Measurements from ENCODE around the gene CPXM1.
"Not testable (repeated sequence)": the region's sequence is repeated elsewhere in the genome, so short reads cannot be mapped to it uniquely, and the experiment has no call there.

CPXM1 gene

GRCh38 chr20:2836035-2836434, 35.6 kb upstream of the CPXM1 start:
- no peak overlapping the region; the same call in 1 of the 2 replicates for H3K27ac ChIP-seq
- no peak for DNase-seq (ENCODE audit: low spot score)
- TF ChIP-seq CTCF (conservative IDR thresholded peaks at IDR 0.05; ENCODE audit: low read depth): no peak
- CTCF ChIA-PET: no interaction called here
- POLR2A ChIA-PET (ENCODE audit: low non-redundant PET): no interaction called here

DNA sequence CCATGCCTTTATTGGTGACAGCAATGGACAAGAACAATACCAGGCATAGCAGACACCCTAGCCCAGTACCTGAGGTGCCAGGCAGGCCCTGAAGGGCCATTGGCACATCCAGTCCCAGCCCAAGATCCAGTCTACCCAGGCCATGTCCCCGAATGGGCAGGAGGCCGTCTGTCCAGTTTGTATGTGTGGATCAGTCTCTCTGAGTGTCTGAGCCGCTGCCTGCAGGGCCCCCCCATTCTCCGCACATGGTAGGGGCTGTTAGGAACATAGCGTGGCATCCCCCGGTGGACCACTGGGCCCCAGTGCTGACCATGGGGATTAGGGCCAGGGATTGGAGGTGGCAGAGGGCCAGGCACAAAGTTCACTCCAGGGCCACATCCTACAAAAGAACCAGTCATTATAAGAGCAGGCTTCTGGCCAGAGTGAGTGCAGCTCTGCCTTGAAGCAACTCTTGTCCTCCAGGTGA, 34.9 kb upstream of the CPXM1 start:
- no peak overlapping the region for H3K27ac ChIP-seq
- ChIA-PET POLR2A (ENCODE audit: low non-redundant PET) (no interaction called here), CTCF (interaction anchor here (1.5 kb wide), 1 partner anchor 16 kb away, joined by 3 read pairs; no protein-coding TSS in a partner anchor)
- TF ChIP-seq CTCF (conservative IDR thresholded peaks at IDR 0.05; ENCODE audit: low read depth): no peak
- no peak for DNase-seq (ENCODE audit: low spot score)

GRCh38 chr20:2834401-2835110, 34.1 kb upstream of the CPXM1 start:
- POLR2A ChIA-PET (ENCODE audit: low non-redundant PET): no interaction called here
- CTCF ChIA-PET: interaction anchor here (1.5 kb wide), 1 partner anchor 17 kb away, joined by 3 read pairs; no protein-coding TSS in a partner anchor
- no peak for DNase-seq (ENCODE audit: low spot score)
- TF ChIP-seq CTCF (conservative IDR thresholded peaks at IDR 0.05; ENCODE audit: low read depth): no peak
- H3K27ac ChIP-seq: no peak overlapping the region

- no peak for DNase-seq (ENCODE audit: low spot score)
- H3K27ac ChIP-seq: no peak overlapping the region
- POLR2A ChIA-PET (ENCODE audit: low non-redundant PET): no interaction called here
- no peak for TF ChIP-seq CTCF (conservative IDR thresholded peaks at IDR 0.05; ENCODE audit: low read depth)
- CTCF ChIA-PET: interaction anchor here (0.6 kb wide), 1 partner anchor 15 kb away, joined by 7 read pairs; no protein-coding TSS in a partner anchor
These were observed 33.3 kb upstream of the CPXM1 start for GRCh38 chr20:2833761-2834160.

GRCh38 chr20:2831206-2831605, 30.8 kb upstream of the CPXM1 start:
- H3K27ac ChIP-seq; POLR2A ChIA-PET (ENCODE audit: low non-redundant PET); CTCF ChIA-PET; DNase-seq (ENCODE audit: low spot score): not testable (repeated sequence)

DNA sequence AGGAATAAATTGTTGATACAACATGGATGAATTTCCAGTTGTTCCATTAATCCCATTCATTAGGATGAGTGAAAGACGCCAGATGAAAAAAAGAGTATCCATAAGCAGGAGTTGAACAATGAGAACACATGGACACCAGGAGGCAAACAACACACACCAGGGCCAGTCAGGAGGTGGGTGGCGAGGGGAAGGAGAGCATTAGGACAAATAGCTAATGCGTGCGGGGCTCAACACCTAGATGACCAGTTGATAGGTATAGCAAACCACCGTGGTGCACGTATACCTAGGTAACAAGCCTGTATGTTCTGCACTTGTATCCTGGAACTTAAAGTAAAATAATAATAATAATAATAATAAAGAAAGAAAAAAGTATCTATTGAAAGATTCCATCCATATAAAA, 28.9 kb upstream of the CPXM1 start:
- ChIA-PET POLR2A (ENCODE audit: low non-redundant PET) (no interaction called here), CTCF (no interaction called here)
- no peak for DNase-seq (ENCODE audit: low spot score)
- no peak overlapping the region for H3K27ac ChIP-seq
- TF ChIP-seq CTCF (conservative IDR thresholded peaks at IDR 0.05; ENCODE audit: low read depth): no peak

DNA sequence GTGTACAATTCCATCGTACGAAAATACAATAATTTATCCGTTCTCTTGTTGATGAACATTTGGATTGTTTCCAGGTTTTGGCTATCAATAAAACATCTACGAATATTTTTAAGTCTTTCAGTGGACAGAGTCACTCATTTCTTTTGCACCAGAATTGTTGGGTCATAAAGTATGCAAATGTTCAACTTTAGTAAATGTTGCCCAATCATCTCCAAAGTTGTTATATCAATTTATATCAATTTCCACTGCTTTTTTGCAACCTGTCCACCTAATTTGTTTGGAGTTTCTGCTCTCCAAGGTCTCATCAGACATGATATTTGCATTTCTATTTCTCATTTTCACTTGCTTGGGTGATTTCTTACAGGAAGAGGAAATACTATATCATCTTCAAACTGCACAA, 26.2 kb upstream of the CPXM1 start:
- DNase-seq (ENCODE audit: low spot score): no peak
- H3K27ac ChIP-seq: no peak overlapping the region
- ChIA-PET CTCF (no interaction called here), POLR2A (ENCODE audit: low non-redundant PET) (no interaction called here)
- TF ChIP-seq CTCF (conservative IDR thresholded peaks at IDR 0.05; ENCODE audit: low read depth): no peak
